GM19395 (cell line): ENCODE measurements around the gene ZMAT3.
A peak's percentile ranks its signal among the peaks of the same experiment; 100 is the strongest.
"Not testable (repeated sequence)": the region's sequence is repeated elsewhere in the genome, so short reads cannot be mapped to it uniquely, and the experiment has no call there.

Experiments
- ATAC-seq: cut with Tn5 transposase; IDR thresholded peaks from one replicate; pipeline ENCODE4 v1.9.1; 2021; ENCODE audit warnings: mild to moderate bottlenecking, moderate library complexity; ENCODE audit not compliant: unreplicated experiment

The ZMAT3 gene, protein sequence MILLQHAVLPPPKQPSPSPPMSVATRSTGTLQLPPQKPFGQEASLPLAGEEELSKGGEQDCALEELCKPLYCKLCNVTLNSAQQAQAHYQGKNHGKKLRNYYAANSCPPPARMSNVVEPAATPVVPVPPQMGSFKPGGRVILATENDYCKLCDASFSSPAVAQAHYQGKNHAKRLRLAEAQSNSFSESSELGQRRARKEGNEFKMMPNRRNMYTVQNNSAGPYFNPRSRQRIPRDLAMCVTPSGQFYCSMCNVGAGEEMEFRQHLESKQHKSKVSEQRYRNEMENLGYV

DNA sequence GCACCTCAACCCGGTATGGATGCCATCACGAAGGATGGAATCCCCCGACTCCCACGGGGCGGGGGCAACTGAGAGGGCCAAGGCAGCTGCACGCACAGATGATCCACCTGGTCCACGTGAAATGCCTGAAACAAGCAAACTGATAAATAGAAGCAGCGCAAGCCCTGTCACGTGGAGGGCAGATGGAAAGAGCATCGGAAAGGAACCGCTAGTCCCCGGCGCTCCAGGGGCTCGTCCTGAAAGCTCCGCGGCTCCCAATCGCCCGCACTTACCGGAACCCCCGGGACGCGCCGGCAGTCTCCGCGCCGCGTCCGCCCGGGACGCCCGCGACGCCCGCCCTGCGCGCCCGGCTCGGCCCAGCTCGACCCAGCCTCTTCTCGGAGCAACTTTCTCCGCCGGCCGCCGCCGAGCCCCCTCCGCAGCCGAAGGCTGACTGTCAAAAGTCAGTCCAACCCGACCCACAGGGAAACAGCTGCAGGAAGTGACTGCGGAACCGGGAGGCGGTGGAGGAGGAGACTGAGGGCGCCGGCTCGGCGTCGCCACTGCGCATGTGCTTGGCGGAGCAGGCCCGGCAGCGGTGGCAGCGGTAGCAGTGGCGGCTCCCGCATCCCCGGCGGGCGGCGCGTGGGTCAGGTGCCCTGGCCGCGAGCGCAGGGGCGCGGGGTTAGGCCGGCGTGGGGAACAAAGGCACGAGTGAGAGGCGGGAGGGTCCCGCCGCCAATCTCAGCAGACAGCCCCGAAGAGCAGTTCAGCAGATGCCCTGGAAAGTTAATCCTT, at the start of gene ZMAT3:
Gene ZMAT3, minus strand, starts transcription at position 487 of the 777 bp plus-strand sequence. CDS start 4,057 bp downstream, outside the sequence.
- peak; percentile 71 for ATAC-seq

DNA sequence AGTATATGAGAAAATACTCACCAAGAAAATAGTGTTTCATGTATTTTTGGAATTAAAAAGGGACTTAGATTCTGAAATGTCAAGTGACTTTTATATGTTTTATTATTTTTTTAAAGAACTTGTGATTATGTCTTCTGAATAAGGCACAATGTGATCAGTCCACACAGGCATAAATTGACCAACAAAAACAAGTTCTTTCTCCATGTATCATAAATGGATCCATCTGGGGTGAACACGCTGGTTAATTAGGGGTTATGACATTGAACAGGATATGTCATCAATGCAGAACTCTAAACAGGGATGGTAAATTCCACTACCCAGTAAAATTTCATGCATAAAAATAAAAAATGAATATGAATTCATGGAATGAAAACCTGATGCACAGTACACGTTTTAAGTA, 45.2 kb upstream of the ZMAT3 start:
- ATAC-seq = no peak

DNA sequence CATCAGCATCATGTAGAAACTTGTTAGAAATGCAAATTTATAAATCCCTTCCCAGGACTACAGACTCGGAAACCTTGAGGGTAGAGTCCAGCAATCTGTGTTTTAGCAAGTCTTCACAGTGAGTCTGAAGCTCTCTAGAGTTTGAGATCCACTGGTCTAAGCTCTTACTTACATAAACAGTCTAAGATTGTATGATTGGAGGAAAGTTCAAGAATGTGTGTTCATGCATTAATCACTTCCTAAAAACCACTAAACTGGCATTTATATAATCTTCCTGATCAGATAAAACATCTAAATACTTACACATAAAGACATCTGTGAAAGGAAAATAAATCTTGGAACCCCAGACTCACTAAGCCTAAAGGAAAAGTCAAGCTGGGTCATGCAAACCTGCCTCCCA, 43.8 kb upstream of the ZMAT3 start:
- ATAC-seq = not testable (repeated sequence)

DNA sequence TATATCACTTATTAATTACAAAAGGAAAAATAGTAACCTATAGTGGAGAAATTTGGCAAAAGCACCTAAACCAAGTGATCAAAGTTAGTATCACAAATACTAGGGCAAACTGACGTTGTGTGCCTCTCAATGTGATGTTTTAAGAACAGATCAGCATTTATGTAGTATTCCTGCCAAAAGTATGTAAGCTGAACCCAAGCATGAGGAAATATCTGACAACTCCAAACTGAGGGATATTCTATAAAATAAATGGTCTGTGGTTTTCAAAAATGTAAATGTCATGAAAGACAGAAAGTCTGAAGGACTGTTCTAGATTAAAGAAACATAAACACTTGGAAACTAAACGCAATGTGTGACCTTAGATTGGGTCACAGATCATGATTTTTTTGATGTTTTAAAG, 42.3 kb upstream of the ZMAT3 start:
- ATAC-seq = no peak

DNA sequence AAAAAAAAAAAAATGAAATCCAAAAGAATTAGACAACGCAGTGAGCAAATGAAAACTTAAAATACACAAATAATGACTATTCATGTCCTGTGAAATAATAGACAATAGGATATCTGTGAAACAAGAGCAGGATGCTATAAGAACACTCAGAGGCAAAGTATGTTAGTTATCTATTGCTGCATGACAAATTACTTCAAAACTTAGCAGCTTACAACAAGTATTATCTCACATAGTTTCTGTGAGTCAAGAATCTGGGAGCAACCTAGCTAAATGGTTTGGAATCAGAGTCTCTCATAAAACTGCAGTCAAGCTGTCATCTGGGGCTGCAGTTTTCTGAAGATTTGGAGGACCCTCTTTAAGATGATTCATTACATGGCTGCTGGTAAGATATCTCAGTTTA, 36.5 kb upstream of the ZMAT3 start:
- ATAC-seq = no peak

DNA sequence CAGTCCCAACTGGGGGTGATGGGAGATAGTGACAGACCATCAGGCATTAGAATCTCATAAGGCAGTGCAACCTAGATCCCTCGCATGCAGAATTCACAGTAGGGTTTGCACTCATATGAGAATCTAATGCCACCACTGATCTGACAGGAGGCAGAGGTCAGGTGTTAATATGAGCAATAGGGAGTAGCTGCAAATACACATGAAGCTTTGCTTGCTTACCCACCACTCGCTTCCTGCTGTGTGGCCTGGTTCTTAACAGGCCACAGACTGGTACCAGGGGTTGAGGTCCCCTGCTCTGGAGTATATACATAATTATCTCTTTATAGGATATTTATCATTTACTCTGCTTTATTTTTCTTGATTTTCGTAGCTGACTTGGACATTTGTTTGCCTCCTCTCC, 36.0 kb upstream of the ZMAT3 start:
- no peak for ATAC-seq

DNA sequence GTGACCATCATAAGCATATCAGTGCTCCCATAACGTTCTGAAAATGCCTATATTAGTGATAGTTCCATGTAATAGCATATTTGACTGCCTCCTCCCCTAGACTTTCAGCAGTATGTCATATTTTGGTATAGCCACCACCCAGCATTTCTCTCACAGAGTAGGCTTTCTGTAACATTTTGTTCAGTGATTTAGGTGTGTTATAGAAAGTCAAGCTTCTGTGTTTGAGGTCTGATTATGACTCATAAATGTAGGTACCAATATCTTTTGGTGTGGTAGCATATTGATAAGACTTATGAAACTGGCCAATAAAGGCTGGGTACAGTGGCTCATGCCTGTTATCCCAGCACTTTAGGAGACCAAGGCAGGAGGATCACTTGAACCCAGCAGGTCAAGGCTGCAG, 34.3 kb upstream of the ZMAT3 start:
- ATAC-seq = no peak

DNA sequence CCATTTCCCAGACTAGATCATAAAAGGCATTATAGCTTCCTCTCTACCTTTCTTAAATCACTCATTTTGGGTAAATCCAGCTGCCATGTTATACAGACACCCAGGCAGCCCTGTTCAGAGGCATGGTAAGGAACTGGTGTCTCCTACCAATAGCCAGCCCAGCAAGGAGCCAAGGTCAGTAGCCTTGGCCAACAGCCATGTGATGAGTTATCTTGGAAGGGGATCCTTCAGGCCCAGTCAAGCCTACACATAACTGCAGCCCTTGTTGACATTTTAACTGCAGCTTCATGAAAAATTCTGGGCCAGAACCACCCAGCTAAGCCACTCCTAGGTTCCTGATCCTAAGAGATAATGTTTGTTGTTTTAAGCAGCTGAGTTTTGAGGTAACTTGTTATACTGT, 29.0 kb upstream of the ZMAT3 start:
- no peak for ATAC-seq

DNA sequence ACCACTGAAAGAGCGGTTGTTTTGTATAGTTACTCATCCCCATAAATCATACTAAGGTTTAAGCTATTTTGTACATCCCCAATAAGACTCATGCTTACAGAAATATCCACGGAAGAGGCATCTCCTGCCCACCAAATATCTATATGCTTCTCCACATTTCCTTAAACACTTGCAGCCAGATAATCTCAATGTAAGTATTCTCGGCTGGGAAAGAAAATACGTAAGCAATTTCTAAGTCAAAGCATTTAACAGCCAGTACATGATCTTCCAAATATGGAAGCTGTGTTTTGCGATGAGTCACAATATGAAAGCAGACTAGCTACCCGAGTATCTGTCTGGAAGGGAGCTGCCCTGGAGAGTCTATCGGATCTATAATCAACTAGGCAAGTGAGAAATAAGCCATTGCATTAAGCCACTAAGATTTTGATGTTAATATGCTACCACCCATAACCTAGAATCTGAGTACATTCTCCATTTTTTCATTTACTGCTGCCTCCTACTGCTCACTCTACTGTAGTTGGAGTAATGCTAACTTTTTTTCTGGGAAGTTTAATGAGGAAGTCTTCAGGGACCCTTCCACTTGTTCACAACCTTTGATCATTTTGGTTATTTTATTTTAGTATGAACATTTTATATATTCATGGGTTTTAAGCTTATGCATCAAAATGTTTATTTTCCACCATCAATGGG, 26.9 kb upstream of the ZMAT3 start:
- ATAC-seq = no peak

DNA sequence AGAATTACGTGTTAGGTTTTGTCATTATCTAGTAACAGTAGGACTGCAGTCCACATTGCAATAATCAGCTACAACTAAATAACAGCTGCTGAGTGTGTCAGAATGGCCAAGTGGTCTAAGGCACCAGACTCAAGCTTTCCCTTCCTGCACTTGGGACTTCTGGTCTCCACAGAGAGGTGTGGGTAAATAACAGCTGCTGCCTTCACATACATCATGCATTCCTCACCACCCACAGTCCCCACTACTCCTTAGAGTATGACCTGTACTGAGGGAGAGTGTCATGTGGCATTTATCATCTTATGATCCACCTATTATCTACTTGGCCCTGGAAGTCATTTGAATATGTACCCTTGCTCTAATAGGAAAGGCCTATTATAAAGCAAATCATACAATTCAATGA, 22.2 kb upstream of the ZMAT3 start:
- no peak for ATAC-seq

DNA sequence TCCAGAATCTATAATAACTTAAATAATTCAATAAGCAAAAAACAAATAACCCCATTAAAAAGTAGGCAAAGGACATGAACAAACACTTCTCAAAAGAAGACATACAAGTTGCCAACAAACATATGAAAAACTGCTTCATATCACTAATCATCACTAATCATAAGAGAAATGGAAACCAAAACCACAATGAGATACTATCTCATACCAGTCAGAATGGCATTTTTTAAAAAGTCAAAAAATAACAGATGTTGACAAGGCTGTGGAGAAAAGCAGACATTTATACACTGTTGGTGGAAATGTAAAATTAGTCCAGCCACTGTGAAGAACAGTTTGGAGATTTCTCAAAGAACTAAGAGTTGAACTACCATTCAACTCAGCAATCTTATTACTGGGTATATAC, 19.5 kb upstream of the ZMAT3 start:
- peak; percentile 65 for ATAC-seq

DNA sequence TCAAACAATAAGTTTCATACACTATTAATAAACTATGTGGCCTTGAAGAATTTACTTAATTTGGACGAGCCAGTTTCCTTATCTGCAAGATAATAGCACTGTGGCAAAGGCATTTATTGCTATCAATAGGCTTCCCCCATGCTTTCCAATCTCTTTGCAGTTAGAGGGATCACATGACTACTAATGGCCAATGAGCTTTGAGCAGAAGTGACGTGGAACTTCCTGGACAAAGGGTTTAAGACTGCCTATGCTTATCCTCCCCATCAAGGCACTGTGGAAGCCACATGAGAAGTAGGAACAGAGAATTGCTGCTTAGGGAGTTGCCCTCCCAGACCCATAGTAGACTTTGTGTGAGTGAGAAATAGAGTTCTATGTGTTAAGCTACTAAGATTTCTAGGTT, 16.7 kb upstream of the ZMAT3 start:
- no peak for ATAC-seq

DNA sequence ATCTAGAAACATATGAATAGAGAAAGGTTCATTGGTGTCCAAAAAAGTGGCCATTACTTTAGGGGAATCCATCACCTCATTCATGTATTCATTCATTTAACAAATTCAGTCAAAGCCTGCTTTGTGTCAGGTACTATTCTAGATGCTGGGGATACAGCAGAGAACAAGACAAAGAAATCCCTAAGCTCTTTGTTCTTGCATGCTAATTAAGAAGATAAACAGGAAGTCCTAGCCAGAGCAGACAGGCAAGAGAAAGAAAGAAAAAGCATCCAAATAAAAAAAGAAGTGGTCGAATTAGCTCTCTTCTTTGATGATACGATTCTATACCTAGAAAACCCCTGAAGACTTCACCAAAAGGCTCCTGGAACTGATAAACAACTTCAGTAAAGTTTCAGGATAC, 12.4 kb upstream of the ZMAT3 start:
- peak; percentile 72 for ATAC-seq

DNA sequence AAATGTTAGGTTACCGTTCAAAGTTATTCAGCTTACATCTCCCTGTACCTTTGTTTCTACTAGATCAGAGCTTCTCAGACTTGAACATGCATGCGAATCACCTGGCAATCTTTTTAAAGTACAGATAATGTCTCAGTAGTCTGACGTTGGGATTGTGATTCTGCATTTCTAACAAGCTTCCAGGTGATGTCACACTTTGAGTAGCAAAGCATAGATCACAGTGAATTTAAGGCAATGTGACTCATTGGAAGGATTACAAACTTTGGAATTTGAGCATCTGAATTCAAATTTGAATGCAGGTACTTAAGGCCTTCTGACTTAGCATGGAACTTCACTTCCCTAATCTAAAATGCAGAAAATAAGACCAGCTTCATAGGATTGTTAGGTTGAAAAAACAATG, 10.8 kb upstream of the ZMAT3 start:
- ATAC-seq = no peak

DNA sequence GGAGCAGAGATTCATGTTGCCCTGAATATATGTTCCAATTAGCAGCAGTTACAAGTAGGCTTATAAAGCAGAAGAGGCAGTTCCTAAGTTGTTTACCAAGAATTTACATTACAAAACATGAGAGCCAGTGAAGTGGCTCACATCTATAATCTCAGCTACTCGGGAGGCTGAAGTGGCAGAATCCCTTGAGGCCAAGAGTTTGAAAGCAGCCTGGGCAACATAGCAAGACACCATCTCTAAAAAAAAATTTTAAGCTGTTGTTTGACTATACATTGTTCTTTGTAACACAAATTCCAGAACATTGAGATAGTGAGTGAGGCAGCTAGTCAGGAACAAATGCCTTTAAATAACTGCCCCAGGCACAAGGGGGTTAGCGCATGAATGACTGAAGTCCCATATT, 10.3 kb upstream of the ZMAT3 start:
- ATAC-seq = no peak

DNA sequence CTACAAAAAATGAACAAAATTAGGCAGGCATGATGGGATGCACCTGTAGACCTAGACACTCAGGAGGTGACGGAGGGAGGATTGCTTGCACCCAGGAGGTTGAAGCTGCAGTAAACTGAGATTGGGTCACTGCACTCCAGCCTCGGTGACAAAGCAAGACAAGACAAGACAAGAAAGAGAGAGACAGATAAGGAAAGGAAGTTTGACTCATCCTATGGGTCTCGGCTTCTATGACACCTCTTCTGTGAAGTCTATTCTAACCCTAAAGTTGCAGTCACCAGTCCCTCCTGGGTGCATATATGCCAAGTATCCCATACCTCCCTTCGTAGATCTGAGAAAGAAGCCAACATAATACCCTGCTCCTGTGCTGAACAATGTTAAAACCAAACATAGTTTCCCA, 7.9 kb upstream of the ZMAT3 start:
- no peak for ATAC-seq

DNA sequence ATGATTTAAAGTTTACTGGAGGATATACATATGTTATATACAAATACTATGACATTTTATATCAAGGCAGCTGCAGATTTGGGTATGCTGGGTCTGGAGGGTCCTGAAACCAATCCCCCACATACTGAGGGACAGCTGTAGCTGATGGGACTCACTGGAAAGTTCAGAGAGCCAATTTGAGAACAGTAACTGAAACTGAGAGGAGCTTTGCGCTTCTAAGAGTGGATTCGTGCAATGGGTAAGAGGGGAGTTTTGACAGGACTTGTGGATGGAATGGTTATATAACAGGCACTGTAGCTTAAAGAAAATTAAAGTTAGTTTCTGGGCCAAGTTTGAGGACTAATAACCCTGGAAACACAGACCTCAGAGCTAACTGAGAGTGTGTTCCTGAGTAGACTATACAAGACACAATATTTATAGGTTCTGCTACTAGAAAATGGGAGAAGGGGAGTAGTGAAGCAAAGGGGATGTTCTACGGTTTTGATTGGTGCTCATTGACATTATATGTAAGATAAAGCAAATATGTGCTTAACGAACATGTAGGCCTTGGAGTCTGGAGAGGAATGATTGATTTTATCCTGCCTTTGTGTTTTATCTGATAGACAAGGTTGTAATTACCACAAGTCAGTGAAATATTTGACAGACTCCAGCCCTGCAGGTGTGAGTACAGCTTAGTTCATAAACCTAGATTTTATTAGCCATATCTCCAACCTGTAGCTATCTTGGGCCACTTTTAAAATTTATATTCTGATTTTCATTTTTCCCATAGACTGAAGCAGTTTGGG, 4.8 kb upstream of the ZMAT3 start:
- ATAC-seq = peak; percentile 54

DNA sequence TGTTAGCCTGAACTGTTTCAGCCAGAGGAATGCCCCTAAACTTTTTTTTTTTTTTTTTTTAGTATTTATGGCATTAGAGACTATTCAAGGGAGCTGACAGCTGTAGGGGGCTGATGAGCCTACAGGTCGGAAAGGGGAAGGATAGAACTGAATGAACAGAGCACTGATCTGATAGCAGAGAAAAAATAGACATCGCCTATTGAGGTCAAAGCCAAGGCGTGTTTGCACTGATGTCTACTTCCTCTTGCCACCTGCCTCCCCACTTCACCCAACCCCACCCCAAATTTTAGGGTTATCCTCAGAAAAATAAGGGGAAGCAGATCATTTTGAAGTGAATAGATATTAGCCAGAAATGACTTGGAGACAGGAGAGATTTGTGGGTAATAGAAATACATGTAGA, 3.0 kb upstream of the ZMAT3 start:
- no peak for ATAC-seq

DNA sequence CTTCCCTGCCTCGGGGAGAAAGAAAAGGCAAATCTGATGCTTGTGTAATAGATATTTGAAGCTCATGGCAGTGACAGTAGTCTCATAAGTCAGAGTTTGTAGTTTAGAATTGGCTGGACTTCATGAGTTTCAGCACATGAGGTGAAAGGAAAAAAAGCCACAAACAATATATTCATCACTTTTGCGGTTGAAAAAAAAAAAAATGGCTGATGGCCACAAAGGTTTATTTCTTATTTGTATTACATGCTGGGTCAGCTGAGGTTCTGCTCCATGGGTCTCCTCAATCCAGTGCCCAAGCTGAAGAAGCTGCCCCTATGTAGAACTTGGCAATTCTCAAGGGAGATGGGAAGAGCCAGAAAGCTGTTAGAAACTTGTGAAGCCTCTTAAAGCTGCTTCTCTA, 2.2 kb upstream of the ZMAT3 start:
- no peak for ATAC-seq

DNA sequence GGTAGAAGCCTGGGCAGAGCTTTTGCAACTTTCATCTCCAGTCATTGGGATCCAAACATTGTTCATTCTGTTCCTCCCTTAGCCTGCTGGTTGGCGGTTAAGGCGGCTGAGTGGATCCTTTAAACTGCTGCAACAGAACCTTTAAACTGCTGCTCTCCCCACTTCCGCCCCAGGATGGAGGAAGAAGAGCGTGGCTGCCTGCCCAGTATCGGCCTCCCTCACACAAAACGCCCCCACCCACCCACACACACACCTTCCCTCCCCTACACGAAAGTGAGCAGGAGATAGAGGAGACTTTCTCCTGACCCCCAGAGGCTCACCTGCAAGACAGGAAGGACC, 460 bp upstream of the ZMAT3 start:
- peak; percentile 31 for ATAC-seq

DNA sequence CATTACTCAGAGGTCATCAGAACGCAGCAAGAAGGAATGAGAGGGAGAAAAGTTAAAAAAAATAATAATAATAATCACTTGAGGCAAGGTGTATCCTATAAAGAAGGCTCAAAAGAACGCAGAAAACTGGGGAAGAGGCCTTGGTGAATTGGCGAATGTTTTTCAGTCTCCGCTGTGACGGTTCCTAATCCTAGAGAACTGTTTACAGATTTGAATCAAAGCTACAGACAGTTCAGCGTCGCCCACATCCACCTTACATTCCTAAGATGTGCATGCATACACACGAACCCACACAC, 634 bp downstream of the ZMAT3 start:
- no peak for ATAC-seq
